Endodermal cell (in vitro differentiated cells): ENCODE results near the gene ITGA2. TPM values are rescaled to one million over a fixed set of nuclear protein-coding genes. Genes with fewer than 3 reads are reported as not detected.

ENCODE experiments used
- DNase-seq: peaks from one replicate; pipeline ENCODE4 v3.0.0-alpha.2; 2017
- H3K27ac ChIP-seq: 2 replicates; pipeline ENCODE4 v1.5.1; 2013; ENCODE audit warnings: mild to moderate bottlenecking, low read depth, low read length, moderate library complexity
- H3K27me3 ChIP-seq: 2 replicates; pipeline ENCODE4 v1.6.1; 2013; ENCODE audit warnings: mild to moderate bottlenecking, low read length, moderate library complexity; ENCODE audit not compliant: insufficient read depth, control insufficient read depth, poor library complexity, severe bottlenecking
- H3K36me3 ChIP-seq: 2 replicates; pipeline ENCODE4 v1.7.0; 2013; ENCODE audit warnings: mild to moderate bottlenecking, low read length, moderate library complexity; ENCODE audit not compliant: control insufficient read depth, insufficient read depth
- H3K4me1 ChIP-seq: one replicate; pipeline ENCODE4 v1.7.0; 2013; ENCODE audit warnings: low read length; ENCODE audit not compliant: control insufficient read depth, insufficient read depth
- H3K4me3 ChIP-seq: 2 replicates; pipeline ENCODE4 v1.5.1; 2013; ENCODE audit warnings: mild to moderate bottlenecking, low read length, moderate library complexity
- H3K9ac ChIP-seq: 2 replicates; pipeline ENCODE4 v1.6.1; 2013; ENCODE audit warnings: mild to moderate bottlenecking, low read length, moderate library complexity; ENCODE audit not compliant: poor library complexity, severe bottlenecking; ENCODE audit errors: extremely low read depth
- H3K9me3 ChIP-seq: 2 replicates; pipeline ENCODE4 v1.6.1; 2013; ENCODE audit warnings: mild to moderate bottlenecking, low read length, moderate library complexity; ENCODE audit not compliant: control insufficient read depth
- H3K27ac Mint-ChIP-seq: 2 replicates; pipeline ENCODE4 v1.8.0; 2020; ENCODE audit warnings: mixed read lengths
- H3K27me3 Mint-ChIP-seq: 2 replicates; pipeline ENCODE4 v1.8.0; 2021; ENCODE audit warnings: mild to moderate bottlenecking, mixed read lengths; ENCODE audit not compliant: insufficient read depth
- H3K36me3 Mint-ChIP-seq: 2 replicates; pipeline ENCODE4 v1.8.0; 2020; ENCODE audit warnings: low read depth, mixed read lengths
- H3K4me1 Mint-ChIP-seq: 2 replicates; pipeline ENCODE4 v1.8.0; 2020; ENCODE audit warnings: mixed read lengths
- H3K4me3 Mint-ChIP-seq: 2 replicates; pipeline ENCODE4 v1.8.0; 2020; ENCODE audit warnings: mild to moderate bottlenecking, moderate library complexity, mixed read lengths
- H3K9me3 Mint-ChIP-seq: 2 replicates; pipeline ENCODE4 v1.8.0; 2020; ENCODE audit warnings: mild to moderate bottlenecking, mixed read lengths
- WGBS, 2 experiments: methylation state at CpG; one replicate each; pipeline versions ENCODE4 v1.1.5 to v1.1.7; 2013; ENCODE audit warnings: missing lambda C conversion rate in 2 of 2, mixed read lengths in 1 of 2; ENCODE audit not compliant: insufficient coverage in 1 of 2, insufficient read length in 1 of 2; 5-methylcytosine and 5-hydroxymethylcytosine counted together
- total RNA-seq, 2 donors: library from RNA; stranded (reverse); fragmentation: NEBNext Ultra II Directional in 1 of 2; extraction: Animal tissue kit (Norgen Biotek cat#: 25700) in 1 of 2; gene quantifications; 2 replicates in 1 of 2; 3 replicates in 1 of 2; pipeline ENCODE4 v1.2.1, GENCODE V29; 2021
- TF ChIP-seq, protein P1 (sequence below): fragments of 200-600 bp; sonication (generic); conservative IDR thresholded peaks from 2 replicates; pipeline ENCODE4 v1.5.0; 2021; ENCODE audit warnings: antibody characterized with exemption, mild to moderate bottlenecking

ITGA2 gene
- total RNA-seq, 2 donors from 2014 or later, result 1.3 to 4.0 TPM

DNA sequence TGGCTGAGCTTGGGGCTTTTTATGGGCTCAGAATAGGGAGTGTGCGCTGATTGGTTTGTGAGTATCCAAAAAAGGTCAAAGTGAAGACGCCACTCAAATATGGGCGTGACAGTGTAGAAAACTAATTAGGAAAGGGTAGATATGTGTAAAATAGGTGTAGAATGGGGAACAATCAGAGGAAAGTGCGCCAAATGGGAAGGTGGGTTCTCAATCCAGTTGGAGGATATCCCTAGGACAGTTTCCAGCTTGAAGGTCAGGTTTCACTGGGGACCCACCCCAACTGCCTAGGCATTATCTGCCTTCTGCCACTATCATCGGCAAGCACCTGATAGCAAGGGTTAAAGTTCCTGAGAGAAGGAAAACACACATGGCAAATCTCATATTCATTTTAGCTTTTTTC lies 129.7 kb downstream of the ITGA2 start:
- Histone ChIP-seq H3K27ac (no peak overlapping the region), H3K4me1 (no peaks in the 10 kb centered on the region), H3K36me3 (no peaks in the 10 kb centered on the region), H3K9me3 (no peaks in the 10 kb centered on the region), H3K9ac (no peak overlapping the region), H3K4me3 (no peak overlapping the region), H3K27me3 (no peaks in the 10 kb centered on the region)
- no peaks in the 10 kb centered on the region for H3K27me3 Mint-ChIP-seq
- H3K4me1 Mint-ChIP-seq, result peaks cover 4% of the 10 kb centered on the region
- no peak for DNase-seq
- no peaks in the 10 kb centered on the region for H3K36me3 Mint-ChIP-seq
- no peak overlapping the region for H3K27ac Mint-ChIP-seq
- 94 to 98% methylated on average over 4 to 5 of the region's 5 CpGs for WGBS, 2 experiments
- TF ChIP-seq, protein P1, sequence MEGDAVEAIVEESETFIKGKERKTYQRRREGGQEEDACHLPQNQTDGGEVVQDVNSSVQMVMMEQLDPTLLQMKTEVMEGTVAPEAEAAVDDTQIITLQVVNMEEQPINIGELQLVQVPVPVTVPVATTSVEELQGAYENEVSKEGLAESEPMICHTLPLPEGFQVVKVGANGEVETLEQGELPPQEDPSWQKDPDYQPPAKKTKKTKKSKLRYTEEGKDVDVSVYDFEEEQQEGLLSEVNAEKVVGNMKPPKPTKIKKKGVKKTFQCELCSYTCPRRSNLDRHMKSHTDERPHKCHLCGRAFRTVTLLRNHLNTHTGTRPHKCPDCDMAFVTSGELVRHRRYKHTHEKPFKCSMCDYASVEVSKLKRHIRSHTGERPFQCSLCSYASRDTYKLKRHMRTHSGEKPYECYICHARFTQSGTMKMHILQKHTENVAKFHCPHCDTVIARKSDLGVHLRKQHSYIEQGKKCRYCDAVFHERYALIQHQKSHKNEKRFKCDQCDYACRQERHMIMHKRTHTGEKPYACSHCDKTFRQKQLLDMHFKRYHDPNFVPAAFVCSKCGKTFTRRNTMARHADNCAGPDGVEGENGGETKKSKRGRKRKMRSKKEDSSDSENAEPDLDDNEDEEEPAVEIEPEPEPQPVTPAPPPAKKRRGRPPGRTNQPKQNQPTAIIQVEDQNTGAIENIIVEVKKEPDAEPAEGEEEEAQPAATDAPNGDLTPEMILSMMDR, result no peak
- H3K9me3 Mint-ChIP-seq, result no peaks in the 10 kb centered on the region
- H3K4me3 Mint-ChIP-seq, result no peak overlapping the region

DNA sequence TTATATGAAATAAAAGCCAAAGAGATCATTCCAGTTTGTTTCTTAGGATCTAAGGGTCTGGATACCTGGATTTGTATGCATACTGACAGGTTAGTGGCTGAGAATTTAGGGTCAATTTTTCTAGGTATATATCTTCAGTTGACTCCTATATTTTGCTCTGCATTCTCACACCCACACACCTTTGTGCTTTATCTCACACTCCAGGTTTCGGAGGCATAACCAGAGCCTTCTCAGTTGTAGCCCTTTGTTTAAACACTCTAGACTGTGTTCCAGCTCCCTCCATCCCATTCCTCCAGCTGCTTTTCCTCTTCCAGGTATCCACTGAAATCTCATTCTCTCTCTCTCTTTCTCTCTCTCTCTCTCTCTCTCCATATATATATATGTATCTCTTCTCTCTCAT lies 131.0 kb downstream of the ITGA2 start:
- H3K27me3 ChIP-seq, result no peaks in the 10 kb centered on the region
- H3K36me3 Mint-ChIP-seq, result no peaks in the 10 kb centered on the region
- TF ChIP-seq, protein P1, result no peak
- H3K27ac Mint-ChIP-seq, result no peak overlapping the region
- H3K4me1 ChIP-seq, result no peaks in the 10 kb centered on the region
- 90 to 100% methylated on average over 1 of the region's 1 CpG for WGBS, 2 experiments
- no peak overlapping the region for H3K9ac ChIP-seq
- H3K9me3 ChIP-seq, result no peaks in the 10 kb centered on the region
- peaks cover 4% of the 10 kb centered on the region for H3K4me1 Mint-ChIP-seq
- no peak for DNase-seq
- no peaks in the 10 kb centered on the region for H3K27me3 Mint-ChIP-seq
- no peak overlapping the region for H3K27ac ChIP-seq
- no peak overlapping the region for H3K4me3 ChIP-seq
- H3K36me3 ChIP-seq, result no peaks in the 10 kb centered on the region
- H3K4me3 Mint-ChIP-seq, result no peak overlapping the region
- no peaks in the 10 kb centered on the region for H3K9me3 Mint-ChIP-seq

DNA sequence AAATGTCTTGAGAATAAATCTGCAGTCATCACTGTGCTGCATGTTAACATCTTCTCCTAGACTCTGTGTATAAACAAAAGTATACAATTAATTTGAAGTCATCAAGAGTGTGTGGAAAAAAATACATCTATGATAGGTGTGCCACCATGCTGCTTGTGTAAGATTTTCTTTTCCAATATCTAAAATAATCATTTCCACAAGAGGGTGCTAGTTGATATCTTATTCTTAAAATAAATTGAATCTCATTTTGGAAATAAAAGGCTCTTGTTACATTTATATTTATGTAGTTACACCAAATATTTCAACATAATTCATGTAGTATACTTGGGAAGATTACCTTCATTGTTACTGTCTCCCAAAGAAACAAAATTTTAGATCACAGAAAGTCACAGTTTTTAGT lies 134.6 kb downstream of the ITGA2 start:
- H3K4me1 ChIP-seq, result no peaks in the 10 kb centered on the region
- no peaks in the 10 kb centered on the region for H3K36me3 ChIP-seq
- no peak for DNase-seq
- Mint-ChIP-seq H3K27me3 (no peaks in the 10 kb centered on the region), H3K27ac (no peak overlapping the region), H3K4me1 (peaks cover 2% of the 10 kb centered on the region), H3K9me3 (no peaks in the 10 kb centered on the region), H3K36me3 (no peaks in the 10 kb centered on the region), H3K4me3 (no peak overlapping the region)
- no peaks in the 10 kb centered on the region for H3K9me3 ChIP-seq
- no peak overlapping the region for H3K4me3 ChIP-seq
- H3K27me3 ChIP-seq, result no peaks in the 10 kb centered on the region
- no peak overlapping the region for H3K27ac ChIP-seq
- H3K9ac ChIP-seq, result no peak overlapping the region
- TF ChIP-seq, protein P1, result no peak
